Upper lobe of left lung (tissue), 4 donors: ENCODE measurements around the gene DENND1A.

Experiments
- EP300 ChIP-seq, 4 donors: sonication (generic); formaldehyde crosslinking; IDR thresholded peaks; one replicate each; pipeline ENCODE4 v1.5.1; 2017; ENCODE audit warnings: antibody characterized with exemption in 4 of 4, control low read depth in 2 of 4
- POLR2A ChIP-seq, 4 donors: fragments of 450-650 bp; IDR thresholded peaks; one replicate each; pipeline ENCODE4 v1.5.1; 2016 to 2017; ENCODE audit warnings: antibody characterized with exemption in 4 of 4, mild to moderate bottlenecking in 2 of 4
- POLR2AphosphoS5 ChIP-seq, 2 donors: sonication (generic); formaldehyde crosslinking; IDR thresholded peaks; one replicate each; pipeline ENCODE4 v1.5.1; 2017; ENCODE audit warnings: antibody characterized with exemption in 2 of 2
- TF ChIP-seq, protein P1 (sequence below), 6 experiments: fragments of 450-650 bp in 4 of 6; fragments of 200-600 bp in 2 of 6; sonication (generic) in 2 of 6; IDR thresholded peaks; one replicate each; pipeline ENCODE4 v1.5.1; 2016 to 2019; ENCODE audit warnings: antibody characterized with exemption in 6 of 6

DNA sequence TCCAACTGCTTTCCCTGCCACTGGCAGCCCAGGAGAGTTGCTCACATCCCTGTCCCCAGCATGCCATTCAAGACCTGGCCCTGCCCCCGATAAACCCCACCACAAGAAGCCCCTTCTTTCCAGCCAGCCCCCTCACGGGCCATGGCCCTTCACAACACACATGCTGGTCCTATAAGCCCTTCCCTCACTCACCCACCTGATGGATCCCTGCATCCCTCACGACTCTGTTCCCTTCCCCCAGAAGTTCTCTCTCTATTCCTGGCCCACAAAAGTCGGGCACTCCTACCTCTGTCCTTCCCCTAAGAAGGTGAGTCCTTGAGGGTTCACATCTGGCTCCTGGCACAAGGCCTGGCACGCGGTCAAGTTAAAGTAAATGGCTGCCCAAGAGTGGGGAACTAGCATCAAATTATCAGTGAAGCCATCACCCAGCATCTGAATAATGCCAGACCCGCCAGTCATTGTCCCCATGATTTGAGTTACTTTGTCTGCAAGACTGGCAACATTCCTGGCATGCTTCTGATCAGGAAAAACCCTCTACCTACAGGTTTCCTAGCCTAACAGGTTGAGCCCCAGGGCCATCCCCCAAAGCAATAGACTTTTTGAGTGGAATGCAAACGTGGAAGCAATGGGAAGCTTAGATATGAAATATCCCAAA, 508.0 kb downstream of the DENND1A start:
- TF ChIP-seq, protein P1, sequence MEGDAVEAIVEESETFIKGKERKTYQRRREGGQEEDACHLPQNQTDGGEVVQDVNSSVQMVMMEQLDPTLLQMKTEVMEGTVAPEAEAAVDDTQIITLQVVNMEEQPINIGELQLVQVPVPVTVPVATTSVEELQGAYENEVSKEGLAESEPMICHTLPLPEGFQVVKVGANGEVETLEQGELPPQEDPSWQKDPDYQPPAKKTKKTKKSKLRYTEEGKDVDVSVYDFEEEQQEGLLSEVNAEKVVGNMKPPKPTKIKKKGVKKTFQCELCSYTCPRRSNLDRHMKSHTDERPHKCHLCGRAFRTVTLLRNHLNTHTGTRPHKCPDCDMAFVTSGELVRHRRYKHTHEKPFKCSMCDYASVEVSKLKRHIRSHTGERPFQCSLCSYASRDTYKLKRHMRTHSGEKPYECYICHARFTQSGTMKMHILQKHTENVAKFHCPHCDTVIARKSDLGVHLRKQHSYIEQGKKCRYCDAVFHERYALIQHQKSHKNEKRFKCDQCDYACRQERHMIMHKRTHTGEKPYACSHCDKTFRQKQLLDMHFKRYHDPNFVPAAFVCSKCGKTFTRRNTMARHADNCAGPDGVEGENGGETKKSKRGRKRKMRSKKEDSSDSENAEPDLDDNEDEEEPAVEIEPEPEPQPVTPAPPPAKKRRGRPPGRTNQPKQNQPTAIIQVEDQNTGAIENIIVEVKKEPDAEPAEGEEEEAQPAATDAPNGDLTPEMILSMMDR (IDR thresholded peaks at IDR 0.05) = no peak
- TF ChIP-seq POLR2AphosphoS5 (IDR thresholded peaks at IDR 0.05) = no peak
- TF ChIP-seq POLR2A (IDR thresholded peaks at IDR 0.05) = no peak
- no peak for TF ChIP-seq EP300 (IDR thresholded peaks at IDR 0.05)
